Activated CD8-positive, alpha-beta memory T cell treated with anti-CD3 and anti-CD28 coated beads, Interleukin-2, amount 50 U/mL, for 48 hours (primary cell): ENCODE measurements around the gene CGB7.
"Not testable (repeated sequence)": the region's sequence is repeated elsewhere in the genome, so short reads cannot be mapped to it uniquely, and the experiment has no call there.

Source experiments
- DNase-seq: peaks from one replicate; pipeline ENCODE4 v3.0.0-alpha.2; 2020

CGB7 gene

DNA sequence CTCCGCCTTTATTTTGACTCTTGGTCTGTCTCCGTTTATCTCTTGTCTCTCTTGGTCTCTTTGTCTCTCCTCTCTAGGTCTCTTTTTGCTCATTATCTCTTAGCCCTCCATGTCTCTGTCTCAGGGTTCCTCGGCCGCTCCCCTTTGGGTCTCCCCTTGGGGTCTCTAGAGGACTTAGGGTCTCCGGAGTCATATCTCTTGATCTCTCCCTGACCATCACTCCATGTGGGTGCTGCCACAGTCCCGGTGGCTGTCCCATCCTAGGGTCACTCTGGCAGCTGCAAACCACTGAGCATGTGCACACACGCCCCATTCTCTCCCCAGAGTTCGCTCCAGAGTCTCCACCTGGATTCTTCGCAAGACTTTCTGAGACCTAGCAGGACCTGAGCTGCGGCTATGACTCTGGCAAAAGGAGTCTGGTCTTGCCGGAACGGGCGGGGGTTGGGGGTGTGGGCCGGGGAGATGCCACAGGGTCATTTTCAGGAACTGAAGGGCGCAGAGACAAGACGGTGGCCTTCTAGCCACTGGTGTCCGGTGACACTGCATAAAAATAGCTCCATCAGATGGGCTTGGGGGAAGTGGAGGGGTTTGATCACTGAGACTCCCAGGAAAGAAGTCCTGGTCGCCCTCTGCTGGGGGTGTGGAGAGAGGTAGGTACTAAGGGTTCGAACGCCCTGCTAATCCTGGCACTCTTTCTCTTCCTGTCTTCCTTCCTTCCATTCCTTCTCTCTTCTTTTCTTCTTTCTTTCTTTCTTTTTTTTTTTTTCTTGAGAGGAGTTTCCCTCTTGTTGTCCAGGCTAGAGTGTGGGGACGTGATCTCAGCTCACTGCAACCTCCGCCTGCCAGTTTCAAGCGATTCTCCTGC lies 16.2 kb upstream of the CGB7 start:
- DNase-seq, result no peak

DNA sequence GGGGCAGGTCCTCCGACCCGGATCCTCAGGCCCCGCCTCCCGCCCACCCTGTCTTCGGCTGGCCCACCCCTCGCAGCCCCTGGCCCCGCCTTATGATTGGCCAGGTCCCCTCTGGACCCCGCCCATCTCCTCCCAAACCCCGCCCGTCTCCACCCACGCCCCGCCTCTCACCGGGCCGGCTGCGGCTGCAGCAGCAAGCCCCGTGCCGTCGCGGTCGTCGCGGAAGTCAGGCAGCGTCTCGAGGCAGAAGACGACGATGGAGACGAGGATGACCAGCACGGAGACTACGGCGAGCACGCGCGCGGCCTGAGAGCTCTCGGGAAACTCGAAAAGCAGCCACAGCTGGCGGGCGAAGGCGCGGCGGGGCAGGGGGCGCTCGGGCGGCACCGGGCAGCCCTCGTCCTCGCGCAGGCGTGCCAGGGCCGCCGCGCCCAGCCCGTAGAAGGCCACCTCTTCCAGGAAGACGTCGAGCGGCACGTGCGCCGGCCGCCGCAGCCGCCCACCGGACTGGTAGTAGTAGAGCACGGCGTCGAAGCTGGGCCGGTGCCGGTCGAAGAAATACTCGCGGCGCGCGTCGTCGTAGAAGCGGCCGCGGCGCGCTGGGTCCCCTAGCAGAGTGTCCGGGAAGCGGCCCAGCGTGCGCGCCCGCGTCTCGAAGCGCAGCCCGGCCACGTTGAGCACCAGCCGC lies 14.5 kb upstream of the CGB7 start:
- DNase-seq, result no peak

- no peak for DNase-seq
These were observed 12.9 kb upstream of the CGB7 start for GRCh38 chr19:49070416-49070815.

GRCh38 chr19:49069026-49069425 lies 11.5 kb upstream of the CGB7 start:
- no peak for DNase-seq

DNA sequence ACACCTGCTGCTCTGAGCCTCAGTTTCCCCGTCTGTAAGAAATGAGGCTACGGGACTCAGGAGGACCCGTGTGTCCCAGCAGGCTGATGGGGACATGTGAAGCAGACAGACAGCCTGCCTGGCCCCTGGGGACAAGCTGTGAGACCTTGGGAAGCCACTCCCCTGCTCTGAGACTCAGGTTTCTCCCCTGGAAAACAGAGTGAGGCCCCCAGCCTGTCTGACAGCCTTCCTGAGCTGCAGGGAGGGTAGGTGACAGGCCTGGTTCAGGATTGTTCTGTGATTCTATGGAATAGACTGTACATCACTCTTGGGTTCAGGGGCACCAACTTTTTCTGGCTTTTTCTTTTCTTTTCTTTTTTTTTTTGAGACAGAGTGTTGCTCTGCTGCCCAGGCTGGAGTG lies 10.0 kb upstream of the CGB7 start:
- DNase-seq, result no peak

GRCh38 chr19:49065905-49066512 lies 8.5 kb upstream of the CGB7 start:
- DNase-seq, result no peak

GRCh38 chr19:49064768-49065611 lies 7.4 kb upstream of the CGB7 start, which contains the start of gene NTF4:
Gene NTF4, minus strand, starts transcription at chr19:49064818. Its CDS starts 2,821 bp downstream, at chr19:49061997.
- DNase-seq, result no peak

DNA sequence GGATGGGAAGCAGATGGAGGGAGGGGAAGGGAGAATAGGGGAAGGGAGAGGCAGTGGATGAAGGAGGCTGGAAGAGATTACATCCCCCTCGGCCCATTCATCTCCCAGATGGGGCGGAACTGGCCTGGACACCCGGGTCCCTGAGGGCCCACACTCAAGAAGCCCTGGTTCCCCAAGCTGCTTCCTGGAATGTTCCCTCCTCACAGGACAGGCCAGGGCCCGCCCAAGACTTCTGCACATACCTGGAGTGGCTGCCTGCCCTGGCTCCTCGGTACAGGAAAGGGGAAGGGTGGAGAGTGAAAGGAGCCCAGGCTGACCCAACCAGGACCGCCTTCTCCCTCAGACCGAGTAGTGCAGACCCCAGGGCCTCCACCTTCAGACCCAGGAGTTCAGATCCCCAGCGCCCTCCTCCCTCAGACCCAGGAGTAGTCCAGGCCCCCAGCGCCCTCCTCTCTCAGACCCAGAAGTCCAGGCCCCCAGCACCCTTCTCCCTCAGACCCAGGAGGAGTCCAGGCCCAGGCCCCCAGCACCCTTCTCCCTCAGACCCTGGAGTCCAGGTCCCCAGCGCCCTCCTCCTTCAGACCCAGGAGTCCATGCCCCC lies 6.6 kb upstream of the CGB7 start:
- no peak for DNase-seq

DNA sequence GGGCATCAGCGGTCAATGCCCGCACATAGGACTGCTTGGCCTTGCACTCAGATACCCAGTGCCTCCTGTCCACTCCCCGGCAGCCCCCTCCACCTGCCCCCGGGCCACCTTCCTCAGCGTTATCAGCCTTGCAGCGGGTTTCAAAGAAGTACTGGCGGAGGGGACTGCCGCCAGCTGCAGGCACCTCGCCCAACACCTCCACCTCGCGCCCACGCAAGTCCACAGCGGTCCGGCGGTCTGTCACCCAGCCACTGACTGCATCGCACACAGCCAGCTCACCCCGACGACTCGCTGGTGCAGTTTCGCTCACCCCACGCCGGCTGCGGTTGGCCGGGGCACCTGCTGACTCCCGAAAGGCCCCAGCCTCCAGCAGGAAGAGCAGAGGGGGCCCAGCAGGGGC lies 3.9 kb upstream of the CGB7 start:
- DNase-seq, result no peak

- no peak for DNase-seq
These were observed 3.5 kb upstream of the CGB7 start for GRCh38 chr19:49061000-49061399.

DNA sequence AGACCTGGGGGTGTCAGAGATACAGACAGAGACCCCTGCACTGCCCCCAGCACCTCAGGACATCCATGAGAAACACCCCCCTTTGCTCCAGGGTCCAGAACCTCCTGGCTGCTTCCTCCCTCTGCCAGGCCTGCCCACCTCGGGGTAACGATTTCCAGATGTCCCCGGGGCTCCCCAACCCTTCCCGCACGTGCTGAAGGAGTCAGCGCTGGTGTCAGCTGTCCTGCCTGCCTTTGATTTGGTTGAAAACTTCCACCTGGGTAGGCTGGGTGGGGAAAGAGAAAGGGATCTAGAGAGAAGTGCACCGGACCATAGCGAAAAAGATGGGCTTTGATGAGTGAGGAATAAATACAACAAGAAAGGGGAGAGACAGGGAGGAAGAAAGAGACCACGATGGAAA lies 1.5 kb upstream of the CGB7 start:
- no peak for DNase-seq

DNA sequence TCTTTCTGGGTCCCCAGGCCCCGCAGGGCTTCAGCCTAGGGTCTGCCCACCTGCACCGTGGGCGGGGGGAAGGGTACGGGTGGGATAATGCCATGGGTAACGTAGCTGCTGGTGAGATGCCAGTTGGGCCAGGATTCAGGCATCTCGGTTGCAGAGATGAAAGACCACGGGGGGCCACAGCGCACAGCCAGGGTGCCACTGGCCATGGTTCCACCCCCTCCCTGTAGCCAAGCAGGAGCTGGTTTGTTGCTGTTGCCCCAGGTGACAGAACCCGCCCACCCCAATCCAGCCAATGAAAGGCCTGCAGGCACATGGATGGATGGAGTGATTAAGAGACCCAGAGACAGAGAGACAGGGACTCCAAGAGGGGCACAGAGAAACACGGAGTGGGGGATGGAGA lies 1.0 kb upstream of the CGB7 start:
- no peak for DNase-seq

DNA sequence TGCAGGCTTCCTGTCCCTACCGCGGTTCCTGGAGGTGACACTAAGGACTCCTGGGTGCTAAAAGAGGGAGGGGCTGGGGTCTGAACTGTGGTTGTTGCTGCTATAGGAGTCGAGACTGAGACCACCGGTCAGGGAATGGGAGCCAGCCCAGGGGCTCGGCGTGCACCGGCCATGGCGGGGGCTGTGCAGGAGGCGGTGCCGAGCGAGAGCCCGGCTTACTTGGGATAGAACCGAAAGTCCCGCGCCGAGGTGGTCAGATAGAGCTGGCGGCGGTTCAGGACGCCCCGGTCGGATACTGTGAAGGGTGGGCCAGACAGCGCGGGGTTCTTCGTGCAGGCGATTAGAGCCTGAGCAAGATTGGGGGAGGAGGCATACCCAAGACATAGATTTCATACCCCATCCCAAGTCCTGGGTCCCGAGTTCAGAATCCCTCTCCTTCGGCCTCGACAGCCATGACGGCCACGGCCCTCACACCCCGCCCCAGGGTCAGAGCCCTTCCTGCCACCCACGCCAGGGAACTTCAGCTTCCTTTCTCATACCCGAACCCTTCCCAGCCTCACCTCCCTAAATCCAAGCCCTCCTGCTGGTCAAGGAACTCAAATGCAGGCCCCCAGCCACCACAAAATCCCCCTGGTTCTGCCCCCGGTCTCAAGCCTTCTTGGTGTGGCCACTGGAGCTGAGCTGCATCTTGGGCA lies 500 bp downstream of the CGB7 start:
- not testable (repeated sequence) for DNase-seq

DNA sequence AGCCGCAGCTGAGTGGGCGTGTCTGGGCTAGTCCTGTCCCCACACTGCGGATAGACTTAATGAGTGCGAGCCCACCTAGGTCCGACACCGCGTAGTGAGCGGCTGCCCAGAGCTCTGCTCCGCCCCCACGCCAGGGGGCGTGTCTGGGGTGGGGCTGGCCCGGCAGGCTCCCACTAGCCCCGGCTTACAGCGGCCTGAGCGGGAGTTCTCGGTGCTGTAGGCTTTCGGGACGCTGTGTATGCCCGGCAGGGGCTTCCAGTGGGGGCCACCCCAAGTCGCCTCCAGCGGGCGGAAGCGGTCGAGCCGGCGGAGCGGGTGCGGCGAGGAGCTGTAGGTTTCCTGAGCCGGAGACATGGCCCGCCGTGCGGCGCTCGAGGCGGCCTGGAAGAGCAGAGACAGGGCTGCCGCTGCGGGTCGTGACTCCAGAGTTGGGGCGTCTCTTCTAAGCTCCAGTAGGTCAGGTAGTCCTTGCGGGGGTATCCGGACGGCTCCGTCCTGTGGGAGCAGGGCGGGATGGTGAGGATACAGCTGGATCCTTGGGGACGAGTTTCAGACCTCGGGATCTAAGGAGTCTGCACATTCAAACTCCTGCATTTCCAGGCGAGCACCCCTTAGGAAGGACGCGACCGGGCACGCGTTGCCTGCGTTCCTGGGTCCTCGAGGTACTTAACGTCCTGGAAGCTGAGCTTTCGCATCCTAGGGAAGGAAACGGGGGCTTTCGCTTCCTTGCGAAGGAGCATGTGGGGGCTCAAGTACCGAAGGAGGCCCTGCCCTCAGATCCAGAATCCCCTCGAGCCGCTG lies 1.2 kb downstream of the CGB7 start:
- DNase-seq, result peak; percentile 76

DNA sequence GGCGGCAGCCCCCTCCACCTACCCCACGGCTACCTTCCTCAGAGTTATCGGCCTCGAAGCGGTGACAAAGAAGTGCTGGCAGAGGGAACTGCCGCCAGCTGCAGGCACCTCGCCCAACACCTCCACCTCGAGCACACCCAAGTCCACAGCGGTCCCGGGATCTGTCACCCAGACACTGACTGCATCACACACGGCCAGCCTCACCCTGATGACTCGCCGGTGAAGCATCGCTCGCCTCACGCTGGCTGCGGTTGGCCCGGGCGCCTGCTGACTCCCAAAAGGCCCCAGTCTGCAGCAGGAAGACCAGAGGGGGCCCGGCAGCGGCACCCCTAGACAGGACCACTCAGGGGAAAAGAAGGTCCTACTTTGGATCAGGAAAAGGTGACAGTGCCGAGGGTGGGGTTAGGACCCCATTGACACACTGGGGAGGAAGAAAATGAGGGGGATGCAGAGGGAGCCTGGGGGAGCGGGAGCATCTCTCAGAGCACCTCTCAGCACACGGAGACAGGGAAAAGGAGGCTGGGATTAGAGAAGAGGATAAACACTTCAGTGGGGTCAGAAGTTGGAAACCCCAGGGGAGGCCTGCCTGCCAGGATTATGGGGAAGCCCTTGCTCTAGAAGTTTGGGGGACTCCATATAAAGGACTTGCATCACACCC lies 7.0 kb downstream of the CGB7 start:
- DNase-seq, result not testable (repeated sequence)

DNA sequence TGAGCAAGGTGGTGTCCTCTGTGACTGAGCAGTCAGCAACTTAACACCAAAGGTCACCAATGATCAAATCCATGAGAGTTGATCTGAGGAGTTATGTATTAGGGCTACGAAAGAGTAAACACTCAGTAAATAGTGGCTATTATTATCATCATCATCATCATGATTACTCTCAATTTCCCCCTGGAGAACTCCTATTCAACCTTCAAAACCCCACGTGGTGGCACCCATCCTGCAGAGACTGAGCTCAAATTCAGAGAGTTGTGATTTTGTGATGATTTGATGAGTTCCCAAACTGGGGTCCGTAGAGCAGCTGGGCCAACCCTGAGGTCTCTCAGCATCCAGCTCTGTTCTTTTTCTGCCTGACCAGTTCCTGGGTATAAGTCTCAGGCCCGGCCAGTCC lies 7.7 kb downstream of the CGB7 start:
- DNase-seq, result not testable (repeated sequence)

DNA sequence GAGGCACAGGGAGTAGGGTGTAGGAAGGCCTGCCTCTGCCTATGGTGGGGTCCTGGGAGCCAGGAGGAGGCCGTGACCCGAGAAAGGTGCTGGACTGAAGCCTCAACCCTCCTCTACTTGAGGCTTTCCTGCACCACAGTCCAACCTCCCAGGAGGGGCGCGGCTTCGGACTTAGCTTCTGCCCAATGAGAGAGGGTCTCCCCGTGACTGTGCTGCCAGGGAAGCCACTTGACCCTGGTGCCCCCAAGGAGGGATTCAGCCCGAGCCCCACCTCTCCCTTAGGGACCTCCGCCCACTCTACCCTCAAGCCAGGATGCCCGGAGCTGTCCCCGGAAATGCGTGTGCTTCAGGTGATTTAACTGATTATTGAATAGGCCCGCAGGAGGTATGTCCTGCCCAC lies 8.5 kb downstream of the CGB7 start, which contains the start of gene CGB8:
TSS of gene CGB8 (minus strand) at position 101 of the 400 bp plus-strand sequence. CDS start 372 bp downstream, outside the sequence.
- not testable (repeated sequence) for DNase-seq

DNA sequence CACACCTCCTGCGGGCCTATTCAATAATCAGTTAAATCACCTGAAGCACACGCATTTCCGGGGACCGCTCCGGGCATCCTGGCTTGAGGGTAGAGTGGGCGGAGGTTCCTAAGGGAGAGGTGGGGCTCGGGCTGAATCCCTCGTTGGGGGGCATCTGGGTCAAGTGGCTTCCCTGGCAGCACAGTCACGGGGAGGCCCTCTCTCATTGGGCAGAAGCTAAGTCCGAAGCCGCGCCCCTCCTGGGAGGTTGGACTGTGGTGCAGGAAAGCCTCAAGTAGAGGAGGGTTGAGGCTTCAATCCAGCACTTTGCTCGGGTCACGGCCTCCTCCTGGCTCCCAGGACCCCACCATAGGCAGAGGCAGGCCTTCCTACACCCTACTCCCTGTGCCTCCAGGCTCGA lies 14.0 kb downstream of the CGB7 start, which contains the start of gene CGB5:
TSS of gene CGB5 (plus strand) at position 301 of the 400 bp plus-strand sequence. CDS start 362 bp downstream, outside the sequence.
- DNase-seq, result not testable (repeated sequence)

DNA sequence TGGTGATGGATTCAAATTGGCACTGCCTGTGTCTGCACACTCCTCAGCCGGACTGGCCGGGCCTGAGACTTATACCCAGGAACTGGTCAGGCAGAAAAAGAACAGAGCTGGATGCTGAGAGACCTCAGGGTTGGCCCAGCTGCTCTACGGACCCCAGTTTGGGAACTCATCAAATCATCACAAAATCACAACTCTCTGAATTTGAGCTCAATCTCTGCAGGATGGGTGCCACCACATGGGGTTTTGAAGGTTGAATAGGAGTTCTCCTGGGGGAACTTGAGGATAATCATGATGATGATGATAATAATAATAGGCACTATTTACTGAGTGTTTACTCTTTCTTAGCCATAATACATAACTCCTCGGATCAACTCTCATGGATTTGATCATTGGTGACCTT lies 14.9 kb downstream of the CGB7 start:
- DNase-seq, result not testable (repeated sequence)

- no peak for DNase-seq
These were observed 15.4 kb downstream of the CGB7 start for GRCh38 chr19:49042177-49042576.
